ENCODE measurements around the gene RAB3A.

DNA sequence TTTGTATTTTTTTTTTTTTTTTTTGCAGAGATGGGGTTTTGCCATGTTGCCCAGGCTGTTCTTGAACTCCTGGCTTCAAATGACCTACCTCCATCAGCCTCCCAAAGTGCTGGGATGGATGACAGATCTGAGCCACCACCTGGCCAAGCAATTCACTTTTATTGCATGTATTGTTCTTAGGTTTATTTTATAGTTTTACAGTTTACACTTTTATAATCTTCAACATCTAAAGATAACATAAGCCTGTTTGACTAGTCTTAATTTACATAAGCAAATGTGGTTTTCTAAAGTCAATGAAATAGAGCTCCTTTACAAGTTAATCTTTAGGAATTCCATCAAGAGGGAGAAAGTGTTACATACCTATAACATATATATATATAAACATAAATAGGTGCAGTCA, 20.3 kb downstream of the RAB3A start:
- no peak for TF ChIP-seq POLR2A (IDR thresholded peaks at IDR 0.05)
- TF ChIP-seq, protein P1, sequence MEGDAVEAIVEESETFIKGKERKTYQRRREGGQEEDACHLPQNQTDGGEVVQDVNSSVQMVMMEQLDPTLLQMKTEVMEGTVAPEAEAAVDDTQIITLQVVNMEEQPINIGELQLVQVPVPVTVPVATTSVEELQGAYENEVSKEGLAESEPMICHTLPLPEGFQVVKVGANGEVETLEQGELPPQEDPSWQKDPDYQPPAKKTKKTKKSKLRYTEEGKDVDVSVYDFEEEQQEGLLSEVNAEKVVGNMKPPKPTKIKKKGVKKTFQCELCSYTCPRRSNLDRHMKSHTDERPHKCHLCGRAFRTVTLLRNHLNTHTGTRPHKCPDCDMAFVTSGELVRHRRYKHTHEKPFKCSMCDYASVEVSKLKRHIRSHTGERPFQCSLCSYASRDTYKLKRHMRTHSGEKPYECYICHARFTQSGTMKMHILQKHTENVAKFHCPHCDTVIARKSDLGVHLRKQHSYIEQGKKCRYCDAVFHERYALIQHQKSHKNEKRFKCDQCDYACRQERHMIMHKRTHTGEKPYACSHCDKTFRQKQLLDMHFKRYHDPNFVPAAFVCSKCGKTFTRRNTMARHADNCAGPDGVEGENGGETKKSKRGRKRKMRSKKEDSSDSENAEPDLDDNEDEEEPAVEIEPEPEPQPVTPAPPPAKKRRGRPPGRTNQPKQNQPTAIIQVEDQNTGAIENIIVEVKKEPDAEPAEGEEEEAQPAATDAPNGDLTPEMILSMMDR (IDR thresholded peaks at IDR 0.05): no peak
